Liver (tissue), 9 donors: ENCODE results near the gene MMP23B. TPM values are rescaled to one million over a fixed set of nuclear protein-coding genes. Genes with fewer than 3 reads are reported as not detected.

Experiments used
- DNase-seq: peaks from one replicate; pipeline ENCODE4 v3.0.0-alpha.2; 2017; ENCODE audit warnings: low spot score
- H3K27ac ChIP-seq, 2 donors: one replicate each; pipeline ENCODE4 v1.7.0; 2013; ENCODE audit warnings: inconsistent platforms in 2 of 2, low read length in 2 of 2, control low read depth in 1 of 2, low read depth in 1 of 2, mild to moderate bottlenecking in 1 of 2
- H3K27me3 ChIP-seq, 4 donors: one replicate each; pipeline versions ENCODE4 v1.6.1 to v1.7.0; 2013; ENCODE audit warnings: low read length in 3 of 4, inconsistent platforms in 1 of 4, mild to moderate bottlenecking in 1 of 4, moderate library complexity in 1 of 4; ENCODE audit not compliant: control insufficient read depth in 4 of 4, insufficient read depth in 4 of 4
- H3K36me3 ChIP-seq, 4 donors: one replicate each; pipeline versions ENCODE4 v1.6.1 to v1.7.0; 2013; ENCODE audit warnings: low read length in 3 of 4, mild to moderate bottlenecking in 3 of 4, low read depth in 1 of 4, moderate library complexity in 1 of 4; ENCODE audit not compliant: control insufficient read depth in 4 of 4, insufficient read depth in 3 of 4
- H3K4me1 ChIP-seq, 4 donors: one replicate each; pipeline versions ENCODE4 v1.6.1 to v1.7.0; 2013; ENCODE audit warnings: low read length in 3 of 4, mild to moderate bottlenecking in 3 of 4, moderate library complexity in 1 of 4; ENCODE audit not compliant: control insufficient read depth in 4 of 4, insufficient read depth in 4 of 4
- H3K4me3 ChIP-seq, 3 donors: one replicate each; pipeline versions ENCODE4 v1.6.1 to v1.7.0; 2013; ENCODE audit warnings: low read length in 3 of 3, control low read depth in 1 of 3, low read depth in 1 of 3, mild to moderate bottlenecking in 1 of 3
- H3K9ac ChIP-seq, 2 donors: one replicate each; pipeline ENCODE4 v1.7.0; 2013; ENCODE audit warnings: low read length in 2 of 2, mild to moderate bottlenecking in 2 of 2, moderate library complexity in 2 of 2, control low read depth in 1 of 2, low read depth in 1 of 2
- H3K9me3 ChIP-seq, 4 donors: one replicate each; pipeline versions ENCODE4 v1.6.1 to v1.7.0; 2013; ENCODE audit warnings: low read length in 3 of 4; ENCODE audit not compliant: control insufficient read depth in 4 of 4
- EGR1 ChIP-seq, 2 donors: IDR thresholded peaks; 2 replicates each; pipeline ENCODE4 v1.6.1; 2016 to 2018; ENCODE audit warnings: antibody characterized with exemption in 2 of 2, low read depth in 2 of 2
- FOXA1 ChIP-seq: IDR thresholded peaks from 2 replicates; pipeline ENCODE4 v1.6.1; 2016; ENCODE audit warnings: antibody characterized with exemption
- FOXA2 ChIP-seq: IDR thresholded peaks from 2 replicates; pipeline ENCODE4 v1.6.1; 2016; ENCODE audit warnings: antibody characterized with exemption
- GABPA ChIP-seq, 2 donors: IDR thresholded peaks in 1 of 2; conservative IDR thresholded peaks in 1 of 2; 2 replicates each; pipeline ENCODE4 v1.6.1; 2016; ENCODE audit warnings: antibody characterized with exemption in 2 of 2, mild to moderate bottlenecking in 1 of 2, moderate library complexity in 1 of 2
- HNF4A ChIP-seq, 2 donors: conservative IDR thresholded peaks; 2 replicates each; pipeline ENCODE4 v1.6.1; 2016; ENCODE audit warnings: antibody characterized with exemption in 2 of 2, mild to moderate bottlenecking in 2 of 2
- HNF4G ChIP-seq: IDR thresholded peaks from 2 replicates; pipeline ENCODE4 v1.6.1; 2016; ENCODE audit warnings: antibody characterized with exemption
- JUND ChIP-seq, 2 donors: IDR thresholded peaks; 2 replicates each; pipeline ENCODE4 v1.6.1; 2016; ENCODE audit warnings: antibody characterized with exemption in 2 of 2
- NR2F2 ChIP-seq: IDR thresholded peaks from 2 replicates; pipeline ENCODE4 v1.6.1; 2016; ENCODE audit warnings: antibody characterized with exemption
- RAD21 ChIP-seq, 2 donors: IDR thresholded peaks; 2 replicates each; pipeline ENCODE4 v1.6.1; 2016; ENCODE audit warnings: antibody characterized with exemption in 2 of 2, mild to moderate bottlenecking in 2 of 2
- RXRA ChIP-seq, 2 donors: IDR thresholded peaks; 2 replicates each; pipeline ENCODE4 v1.6.1; 2017 to 2018; ENCODE audit warnings: antibody characterized with exemption in 2 of 2, mild to moderate bottlenecking in 1 of 2
- SP1 ChIP-seq: IDR thresholded peaks from 2 replicates; pipeline ENCODE4 v1.6.1; 2018; ENCODE audit warnings: antibody characterized with exemption, mild to moderate bottlenecking
- TAF1 ChIP-seq: conservative IDR thresholded peaks from 2 replicates; pipeline ENCODE4 v1.6.1; 2016; ENCODE audit warnings: antibody characterized with exemption, mild to moderate bottlenecking
- YY1 ChIP-seq: IDR thresholded peaks from 2 replicates; pipeline ENCODE4 v1.6.1; 2016; ENCODE audit warnings: antibody characterized with exemption, mild to moderate bottlenecking
- WGBS: extraction: QIAGEN DNeasy Blood & Tissue Kit; methylation state at CpG from one replicate; pipeline ENCODE4 v1.1.7; 2013; 5-methylcytosine and 5-hydroxymethylcytosine counted together
- polyA plus RNA-seq, 2 donors: library from polyadenylated mRNA; stranded (reverse) in 1 of 2; unstranded in 1 of 2; fragments of 200-250 nt in 1 of 2; fragments of >200 nt in 1 of 2; fragmentation: Nextera tagmentation in 1 of 2; extraction: Ambion mirVana in 1 of 2; gene quantifications; one replicate each; pipeline versions ENCODE4 v1.2.1 to v1.2.3, GENCODE V29; 2013 to 2015
- total RNA-seq, 2 donors: library from RNA; depleted of rRNA; stranded (reverse); fragments of >200 nt; gene quantifications; one replicate each; pipeline ENCODE4 v1.2.3, GENCODE V29; 2014
- TF ChIP-seq, protein P1 (sequence below): IDR thresholded peaks from 2 replicates; pipeline ENCODE4 v1.6.1; 2016; ENCODE audit warnings: antibody characterized with exemption
- TF ChIP-seq, protein P2 (sequence below): IDR thresholded peaks from 2 replicates; pipeline ENCODE4 v1.6.1; 2016; ENCODE audit warnings: antibody characterized with exemption
- TF ChIP-seq, protein P3 (sequence below): fragments of 150-350 bp; IDR thresholded peaks from 2 replicates; pipeline ENCODE4 v1.5.1; 2017; ENCODE audit warnings: improper control_type of control experiment, low read depth, low read length; ENCODE audit not compliant: missing input control
- TF ChIP-seq, protein P4 (sequence below): IDR thresholded peaks from 2 replicates; pipeline ENCODE4 v1.6.1; 2016; ENCODE audit warnings: antibody characterized with exemption
- donor health status: healthy.
- donor health status: healthy.
- donor health status: healthy.
- donor health status: healthy.
- donor health status: healthy.

MMP23B gene
- total and polyA plus RNA-seq, 4 donors = 0.92 to 4.2 (median 1.5) TPM

DNA sequence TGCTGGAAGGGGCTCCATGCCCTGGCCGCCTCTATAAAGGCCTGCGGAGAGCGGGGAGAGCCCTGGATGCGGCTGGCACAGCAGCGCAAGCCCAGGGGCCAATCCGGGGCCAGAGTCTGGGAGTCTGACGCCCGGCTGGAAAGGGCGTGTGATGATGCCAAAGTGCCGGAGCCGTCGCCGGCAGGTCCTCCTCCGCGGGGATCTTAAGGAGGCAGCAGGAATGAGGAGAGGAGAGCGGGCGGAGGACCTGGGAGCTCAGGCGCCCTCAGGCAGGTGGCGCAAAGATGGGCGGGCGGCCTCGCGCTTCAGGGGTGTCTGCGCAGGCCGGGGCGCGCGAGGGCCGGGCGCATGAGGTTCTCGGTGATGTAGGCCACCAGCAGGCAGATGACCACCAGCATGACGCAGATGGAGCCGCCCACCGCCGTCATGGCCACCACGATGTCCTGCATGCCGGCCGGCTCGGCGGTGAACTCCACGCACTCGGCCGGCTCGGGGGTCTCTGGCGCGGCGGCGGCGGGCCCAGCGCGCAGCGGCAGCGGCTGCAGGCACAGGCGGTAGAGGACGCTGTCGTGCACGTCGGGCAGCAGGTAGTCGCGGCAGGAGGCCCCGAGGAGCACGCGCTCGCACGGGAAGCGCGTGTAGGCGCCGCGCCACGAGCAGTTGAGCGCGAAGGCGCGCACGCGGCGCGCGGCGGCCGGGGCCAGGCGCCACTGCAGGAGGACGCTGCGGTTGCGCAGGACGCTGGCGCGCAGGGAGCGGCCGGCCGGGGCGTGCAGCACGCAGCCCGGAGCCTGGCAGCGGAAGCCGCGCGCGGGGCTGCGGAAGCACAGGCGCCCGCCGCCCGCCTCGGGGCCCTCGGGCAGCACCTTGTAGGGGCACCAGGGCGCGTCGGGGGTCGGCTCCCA is 32.7 kb upstream of the MMP23B start:
- TF ChIP-seq GABPA (IDR thresholded peaks at IDR 0.05 in 1 of 2, conservative IDR thresholded peaks at IDR 0.05 in 1 of 2) = no peak
- TF ChIP-seq SP1 = no peak
- TF ChIP-seq, protein P1, sequence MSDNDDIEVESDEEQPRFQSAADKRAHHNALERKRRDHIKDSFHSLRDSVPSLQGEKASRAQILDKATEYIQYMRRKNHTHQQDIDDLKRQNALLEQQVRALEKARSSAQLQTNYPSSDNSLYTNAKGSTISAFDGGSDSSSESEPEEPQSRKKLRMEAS = no peak
- TF ChIP-seq, protein P2, sequence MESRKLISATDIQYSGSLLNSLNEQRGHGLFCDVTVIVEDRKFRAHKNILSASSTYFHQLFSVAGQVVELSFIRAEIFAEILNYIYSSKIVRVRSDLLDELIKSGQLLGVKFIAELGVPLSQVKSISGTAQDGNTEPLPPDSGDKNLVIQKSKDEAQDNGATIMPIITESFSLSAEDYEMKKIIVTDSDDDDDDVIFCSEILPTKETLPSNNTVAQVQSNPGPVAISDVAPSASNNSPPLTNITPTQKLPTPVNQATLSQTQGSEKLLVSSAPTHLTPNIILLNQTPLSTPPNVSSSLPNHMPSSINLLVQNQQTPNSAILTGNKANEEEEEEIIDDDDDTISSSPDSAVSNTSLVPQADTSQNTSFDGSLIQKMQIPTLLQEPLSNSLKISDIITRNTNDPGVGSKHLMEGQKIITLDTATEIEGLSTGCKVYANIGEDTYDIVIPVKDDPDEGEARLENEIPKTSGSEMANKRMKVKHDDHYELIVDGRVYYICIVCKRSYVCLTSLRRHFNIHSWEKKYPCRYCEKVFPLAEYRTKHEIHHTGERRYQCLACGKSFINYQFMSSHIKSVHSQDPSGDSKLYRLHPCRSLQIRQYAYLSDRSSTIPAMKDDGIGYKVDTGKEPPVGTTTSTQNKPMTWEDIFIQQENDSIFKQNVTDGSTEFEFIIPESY = no peak
- TF ChIP-seq RAD21 (IDR thresholded peaks at IDR 0.05) = no peak
- TF ChIP-seq RXRA (IDR thresholded peaks at IDR 0.05) = no peak
- TF ChIP-seq JUND (IDR thresholded peaks at IDR 0.05) = no peak
- TF ChIP-seq, protein P3, sequence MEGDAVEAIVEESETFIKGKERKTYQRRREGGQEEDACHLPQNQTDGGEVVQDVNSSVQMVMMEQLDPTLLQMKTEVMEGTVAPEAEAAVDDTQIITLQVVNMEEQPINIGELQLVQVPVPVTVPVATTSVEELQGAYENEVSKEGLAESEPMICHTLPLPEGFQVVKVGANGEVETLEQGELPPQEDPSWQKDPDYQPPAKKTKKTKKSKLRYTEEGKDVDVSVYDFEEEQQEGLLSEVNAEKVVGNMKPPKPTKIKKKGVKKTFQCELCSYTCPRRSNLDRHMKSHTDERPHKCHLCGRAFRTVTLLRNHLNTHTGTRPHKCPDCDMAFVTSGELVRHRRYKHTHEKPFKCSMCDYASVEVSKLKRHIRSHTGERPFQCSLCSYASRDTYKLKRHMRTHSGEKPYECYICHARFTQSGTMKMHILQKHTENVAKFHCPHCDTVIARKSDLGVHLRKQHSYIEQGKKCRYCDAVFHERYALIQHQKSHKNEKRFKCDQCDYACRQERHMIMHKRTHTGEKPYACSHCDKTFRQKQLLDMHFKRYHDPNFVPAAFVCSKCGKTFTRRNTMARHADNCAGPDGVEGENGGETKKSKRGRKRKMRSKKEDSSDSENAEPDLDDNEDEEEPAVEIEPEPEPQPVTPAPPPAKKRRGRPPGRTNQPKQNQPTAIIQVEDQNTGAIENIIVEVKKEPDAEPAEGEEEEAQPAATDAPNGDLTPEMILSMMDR = no peak
- no peak for TF ChIP-seq YY1
- no peak for TF ChIP-seq NR2F2
- TF ChIP-seq, protein P4, sequence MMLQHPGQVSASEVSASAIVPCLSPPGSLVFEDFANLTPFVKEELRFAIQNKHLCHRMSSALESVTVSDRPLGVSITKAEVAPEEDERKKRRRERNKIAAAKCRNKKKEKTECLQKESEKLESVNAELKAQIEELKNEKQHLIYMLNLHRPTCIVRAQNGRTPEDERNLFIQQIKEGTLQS = no peak
- TF ChIP-seq FOXA1 = no peak
- TF ChIP-seq EGR1 (IDR thresholded peaks at IDR 0.05; ENCODE audit: low read depth in 2 of 2) = no peak
- TF ChIP-seq HNF4G = no peak
- no peak overlapping the region for H3K9ac ChIP-seq
- peaks cover 0 to 11% (median 2%) of the 10 kb centered on the region in 4 donors for H3K27me3 ChIP-seq
- WGBS = 10% methylated on average over 111 of the region's 111 CpGs
- no peaks in the 10 kb centered on the region for H3K9me3 ChIP-seq
- peak overlapping the region in 1 of 3 donors; percentile 58 for H3K4me3 ChIP-seq
- DNase-seq = no peak
- peaks cover 2 to 22% (median 13%) of the 10 kb centered on the region in 4 donors for H3K4me1 ChIP-seq
- H3K36me3 ChIP-seq = no peaks in the 10 kb centered on the region
- no peak overlapping the region for H3K27ac ChIP-seq

DNA sequence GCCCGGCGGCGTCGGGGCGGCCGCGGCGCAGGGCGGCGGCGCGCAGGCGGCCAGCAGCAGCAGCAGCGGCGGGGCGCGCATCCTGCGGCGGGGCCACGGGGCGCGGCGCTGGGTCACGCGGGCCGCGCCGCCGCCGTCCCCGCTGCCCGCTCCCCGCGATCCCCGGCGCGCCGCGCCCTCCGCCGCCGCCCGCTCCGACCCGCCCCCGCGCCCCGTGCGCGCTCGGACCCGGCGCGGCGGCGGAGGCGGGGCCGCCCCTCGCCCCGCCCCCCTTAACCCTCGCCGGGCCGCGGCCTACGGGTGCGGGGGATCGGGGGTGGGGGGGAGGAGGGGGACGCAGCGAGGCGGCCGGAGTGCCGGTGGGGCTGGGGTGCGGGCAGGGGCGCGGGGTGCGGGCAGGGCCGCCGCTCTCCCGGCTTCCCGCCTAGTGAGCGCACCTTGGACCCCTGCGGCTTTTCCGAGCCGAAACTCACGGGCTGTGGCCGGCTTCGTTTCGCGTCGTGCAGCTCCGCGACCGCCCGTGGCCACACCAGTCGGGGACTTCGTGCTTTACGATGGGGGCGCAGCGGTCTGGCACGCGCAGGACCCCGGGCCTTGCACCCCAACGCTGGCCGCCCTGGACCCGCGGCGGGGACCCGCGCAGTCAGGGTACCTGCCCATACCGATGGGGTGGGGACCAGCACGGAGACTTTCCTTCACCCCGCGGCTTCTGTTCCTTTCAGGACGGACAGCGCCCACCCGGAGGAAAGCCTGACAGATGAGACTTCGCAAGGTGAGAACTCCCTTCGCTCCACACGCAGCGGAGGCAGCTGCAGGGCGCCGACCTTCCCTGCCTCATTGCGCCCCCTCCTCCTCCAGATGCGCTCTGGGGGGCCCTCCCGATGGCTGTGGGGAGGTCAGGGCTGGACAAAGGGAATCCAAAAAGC is 31.8 kb upstream of the MMP23B start, which contains the start of gene FNDC10:
TSS of gene FNDC10 (minus strand) at position 201 of the 926 bp plus-strand sequence. CDS start at position 81, 120 bp downstream.
- DNase-seq = no peak
- Histone ChIP-seq H3K9me3 (no peaks in the 10 kb centered on the region), H3K27ac (no peak within 1 kb of the TSS), H3K36me3 (no peaks in the 10 kb centered on the region), H3K9ac (no peak within 1 kb of the TSS), H3K27me3 (peaks cover 0 to 11% (median 2%) of the 10 kb centered on the region in 4 donors), H3K4me3 (peak within 1 kb of the TSS in 1 of 3 donors; percentile 58), H3K4me1 (peaks cover 2 to 22% (median 13%) of the 10 kb centered on the region in 4 donors)
- 4% methylated on average over 122 of the region's 125 CpGs for WGBS
- TF ChIP-seq SP1 = no peak
- no peak for TF ChIP-seq TAF1
- TF ChIP-seq RAD21 (IDR thresholded peaks at IDR 0.05) = no peak
- TF ChIP-seq HNF4G = no peak
- no peak for TF ChIP-seq FOXA2
- no peak for TF ChIP-seq FOXA1
- no peak for TF ChIP-seq EGR1 (IDR thresholded peaks at IDR 0.05; ENCODE audit: low read depth in 2 of 2)
- no peak for TF ChIP-seq JUND (IDR thresholded peaks at IDR 0.05)
- TF ChIP-seq, protein P4 = no peak
- TF ChIP-seq HNF4A (conservative IDR thresholded peaks at IDR 0.05) = no peak
- TF ChIP-seq, protein P2 = no peak
- no peak for TF ChIP-seq RXRA (IDR thresholded peaks at IDR 0.05)
- TF ChIP-seq, protein P3 = no peak
- no peak for TF ChIP-seq GABPA (IDR thresholded peaks at IDR 0.05 in 1 of 2, conservative IDR thresholded peaks at IDR 0.05 in 1 of 2)
- TF ChIP-seq, protein P1 = no peak
